Transverse colon (tissue), 4 donors: ENCODE measurements around the gene ZNF521.

ENCODE experiments used
- CTCF ChIP-seq, 5 experiments: fragments of 200-600 bp in 3 of 5; fragments of 450-650 bp in 2 of 5; sonication (generic) in 3 of 5; IDR thresholded peaks; 1 replicate in 2 of 5; 2 replicates in 3 of 5; pipeline ENCODE4 v1.5.1; 2016 to 2017; ENCODE audit warnings: antibody characterized with exemption in 5 of 5, inconsistent platforms in 3 of 5, mild to moderate bottlenecking in 2 of 5, moderate library complexity in 1 of 5
- EP300 ChIP-seq: sonication (generic); formaldehyde crosslinking; IDR thresholded peaks from one replicate; pipeline ENCODE4 v1.6.1; 2017; ENCODE audit warnings: antibody characterized with exemption, low read depth
- POLR2A ChIP-seq: fragments of 450-650 bp; IDR thresholded peaks from one replicate; pipeline ENCODE4 v1.6.1; 2016; ENCODE audit warnings: antibody characterized with exemption, mild to moderate bottlenecking, moderate library complexity
- POLR2AphosphoS5 ChIP-seq, 3 donors: sonication (generic); formaldehyde crosslinking; IDR thresholded peaks; one replicate each; pipeline ENCODE4 v1.6.1; 2016; ENCODE audit warnings: antibody characterized with exemption in 3 of 3

GRCh38 chr18:25291150-25291549, 60.8 kb downstream of the ZNF521 start:
- TF ChIP-seq CTCF (IDR thresholded peaks at IDR 0.05): no peak
- no peak for TF ChIP-seq POLR2AphosphoS5 (IDR thresholded peaks at IDR 0.05)
- no peak for TF ChIP-seq POLR2A
- TF ChIP-seq EP300: no peak
